OCI-LY7 (cell line): ENCODE results near the gene MYLK4.

Source experiments
- CTCF ChIP-seq: fragments of 200-600 bp; sonication (generic); conservative IDR thresholded peaks from 2 replicates; pipeline ENCODE4 v1.5.1; 2014; ENCODE audit warnings: mild to moderate bottlenecking, antibody characterized with exemption, low read length, moderate library complexity, mixed read lengths
- EZH2phosphoT487 ChIP-seq: fragments of 200-600 bp; sonication (generic); IDR thresholded peaks from 2 replicates; pipeline ENCODE4 v1.6.1; 2018; ENCODE audit warnings: low read depth, borderline replicate concordance, mild to moderate bottlenecking, mixed run types, antibody characterized with exemption, low read length, moderate library complexity, mixed read lengths

- no peak for TF ChIP-seq CTCF
- no peak for TF ChIP-seq EZH2phosphoT487
Observed at GRCh38 chr6:2641044-2641725, 109.5 kb downstream of the MYLK4 start.
